Mesothelial cell of epicardium (in vitro differentiated cells): ENCODE results near the gene VRK3. TPM values are rescaled to one million over a fixed set of nuclear protein-coding genes. Genes with fewer than 3 reads are reported as not detected.
A peak's percentile ranks its signal among the peaks of the same experiment; 100 is the strongest.

Experiments
- DNase-seq, 2 experiments: peaks; one replicate each; pipeline ENCODE4 v3.0.0; 2021; ENCODE audit warnings: low spot score in 2 of 2; ENCODE audit not compliant: unreplicated experiment in 2 of 2
- H3K27ac Mint-ChIP-seq: 2 replicates; pipeline ENCODE4 v1.8.0; 2021; ENCODE audit warnings: mixed read lengths
- H3K27me3 Mint-ChIP-seq: 2 replicates; pipeline ENCODE4 v1.8.0; 2021; ENCODE audit warnings: low read depth, mixed read lengths
- H3K36me3 Mint-ChIP-seq: 2 replicates; pipeline ENCODE4 v1.8.0; 2021; ENCODE audit warnings: mixed read lengths
- H3K4me1 Mint-ChIP-seq: 2 replicates; pipeline ENCODE4 v1.8.0; 2021; ENCODE audit warnings: mixed read lengths
- H3K4me3 Mint-ChIP-seq: 2 replicates; pipeline ENCODE4 v1.8.0; 2021; ENCODE audit warnings: mild to moderate bottlenecking, moderate library complexity, mixed read lengths
- H3K9me3 Mint-ChIP-seq: 2 replicates; pipeline ENCODE4 v1.8.0; 2021; ENCODE audit warnings: mixed read lengths
- CTCF ChIP-seq: fragments of 200-600 bp; sonication (generic); IDR thresholded peaks from one replicate; pipeline ENCODE4 v1.5.0; 2021; ENCODE audit warnings: antibody characterized with exemption; ENCODE audit not compliant: unreplicated experiment
- total RNA-seq: library from RNA; stranded (reverse); gene quantifications from 3 replicates; pipeline ENCODE4 v1.2.1, GENCODE V29; 2021

VRK3 gene
- total RNA-seq, 1 donor from 2014 or later, result 40.1 TPM

GRCh38 chr19:50026550-50026906, 1.4 kb upstream of the VRK3 start:
- no peak for TF ChIP-seq CTCF
- no peaks in the 10 kb centered on the region for H3K27me3 Mint-ChIP-seq
- H3K9me3 Mint-ChIP-seq, result no peaks in the 10 kb centered on the region
- peak overlapping the region; percentile 84 for H3K27ac Mint-ChIP-seq
- DNase-seq, result no peak
- peak overlapping the region; percentile 94 for H3K4me3 Mint-ChIP-seq
- H3K36me3 Mint-ChIP-seq, result peaks cover 12% of the 10 kb centered on the region
- peaks cover 26% of the 10 kb centered on the region for H3K4me1 Mint-ChIP-seq

GRCh38 chr19:50025794-50026549, 800 bp upstream of the VRK3 start, which contains the start of gene ZNF473:
Gene ZNF473 (plus strand): TSS chr19:50026005. CDS start chr19:50031083, 5,078 bp downstream.
- peak; percentile 86 to 88 for DNase-seq
- H3K9me3 Mint-ChIP-seq, result no peaks in the 10 kb centered on the region

GRCh38 chr19:50024719-50025021, 502 bp downstream of the VRK3 start:
- no peak for TF ChIP-seq CTCF
- DNase-seq, result no peak
- peaks cover 26% of the 10 kb centered on the region for H3K4me1 Mint-ChIP-seq
- H3K27ac Mint-ChIP-seq, result peak overlapping the region; percentile 99
- H3K4me3 Mint-ChIP-seq, result peak overlapping the region; percentile 94
- peaks cover 8% of the 10 kb centered on the region for H3K36me3 Mint-ChIP-seq
- H3K27me3 Mint-ChIP-seq, result no peaks in the 10 kb centered on the region
- no peaks in the 10 kb centered on the region for H3K9me3 Mint-ChIP-seq

More at GRCh38 chr19:50025794-50026549, 800 bp upstream of the VRK3 start, which contains the start of gene ZNF473:
- no peak for TF ChIP-seq CTCF
- no peaks in the 10 kb centered on the region for H3K27me3 Mint-ChIP-seq
- H3K4me1 Mint-ChIP-seq, result peaks cover 26% of the 10 kb centered on the region
- peaks cover 8% of the 10 kb centered on the region for H3K36me3 Mint-ChIP-seq
- H3K4me3 Mint-ChIP-seq, result peak within 1 kb of the TSS; percentile 94
- peak within 1 kb of the TSS; percentile 99 for H3K27ac Mint-ChIP-seq

- peaks cover 26% of the 10 kb centered on the region for H3K4me1 Mint-ChIP-seq
- no peak overlapping the region for H3K27ac Mint-ChIP-seq
- no peaks in the 10 kb centered on the region for H3K27me3 Mint-ChIP-seq
- peaks cover 10% of the 10 kb centered on the region for H3K36me3 Mint-ChIP-seq
- no peak overlapping the region for H3K4me3 Mint-ChIP-seq
- TF ChIP-seq CTCF, result no peak
- H3K9me3 Mint-ChIP-seq, result no peaks in the 10 kb centered on the region
- DNase-seq, result no peak
Observed at GRCh38 chr19:50022823-50023222, 2.3 kb downstream of the VRK3 start.

GRCh38 chr19:50020481-50020880, 4.7 kb downstream of the VRK3 start:
- TF ChIP-seq CTCF, result no peak
- DNase-seq, result no peak
- Mint-ChIP-seq H3K4me3 (no peak overlapping the region), H3K36me3 (peaks cover 17% of the 10 kb centered on the region), H3K4me1 (peaks cover 9% of the 10 kb centered on the region), H3K27me3 (no peaks in the 10 kb centered on the region), H3K27ac (no peak overlapping the region), H3K9me3 (no peaks in the 10 kb centered on the region)
